ENCODE data around the gene KIAA1958. TPM values are rescaled to one million over a fixed set of nuclear protein-coding genes. Genes with fewer than 3 reads are reported as not detected.

The KIAA1958 gene
- total RNA-seq, 3 donors from 2014 or later: 2.9 to 16.5 (median 11.8) TPM

DNA sequence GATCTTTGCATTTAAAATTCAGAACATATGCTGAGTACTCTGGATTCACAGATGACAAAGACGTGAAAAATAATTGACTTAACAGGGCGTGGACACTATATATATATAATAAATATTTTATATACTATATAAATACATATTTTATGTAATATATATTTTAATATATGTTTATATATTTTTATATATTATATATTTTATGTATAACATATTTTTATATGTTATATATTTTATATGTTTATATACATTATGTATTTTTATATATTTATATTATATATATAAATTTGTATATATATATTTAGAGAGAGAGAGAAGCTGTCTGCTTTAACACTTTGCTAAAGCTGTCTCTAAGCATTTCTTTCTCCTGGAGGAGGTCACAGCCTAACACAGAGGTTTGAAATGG, 118.2 kb downstream of the KIAA1958 start:
- H3K36me3 ChIP-seq: no peaks in the 10 kb centered on the region
- no peak for DNase-seq (ENCODE audit: low spot score in 2 of 2)
- H3K4me1 ChIP-seq: no peaks in the 10 kb centered on the region
- H3K4me3 ChIP-seq: no peak overlapping the region
- H3K9me3 ChIP-seq: no peaks in the 10 kb centered on the region
- H3K27me3 ChIP-seq: no peaks in the 10 kb centered on the region
- intact Hi-C loops (cut with DNase I; ENCODE audit: low total_unique reads): no loop called here
- H3K27ac ChIP-seq: no peak overlapping the region
- TF ChIP-seq POLR2A (IDR thresholded peaks at IDR 0.05) (no peak), POLR2AphosphoS5 (IDR thresholded peaks at IDR 0.05) (no peak), CTCF (IDR thresholded peaks at IDR 0.05) (no peak)

DNA sequence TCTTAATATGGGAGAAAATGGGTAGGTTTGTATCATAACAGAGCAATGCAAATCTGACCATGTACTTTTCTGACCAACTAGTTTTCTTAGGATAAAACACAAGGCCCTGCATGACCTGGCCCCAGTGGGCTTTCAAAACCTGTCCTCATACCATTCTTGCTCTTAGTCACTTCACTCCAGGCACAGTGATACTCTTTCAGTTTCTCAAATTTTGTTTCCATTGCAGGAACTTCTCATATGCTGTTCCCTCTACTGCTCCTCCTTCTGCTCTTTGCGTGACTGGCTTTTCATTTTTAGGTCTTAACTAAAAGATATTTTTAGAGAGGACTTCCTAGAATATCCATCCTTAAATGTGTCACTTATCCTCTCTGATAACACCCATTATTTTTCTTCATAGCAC, 118.9 kb downstream of the KIAA1958 start:
- H3K9me3 ChIP-seq: no peaks in the 10 kb centered on the region
- H3K27me3 ChIP-seq: no peaks in the 10 kb centered on the region
- H3K4me1 ChIP-seq: no peaks in the 10 kb centered on the region
- no peak overlapping the region for H3K27ac ChIP-seq
- intact Hi-C loops (cut with DNase I; ENCODE audit: low total_unique reads): no loop called here
- H3K4me3 ChIP-seq: no peak overlapping the region
- no peaks in the 10 kb centered on the region for H3K36me3 ChIP-seq
- no peak for DNase-seq (ENCODE audit: low spot score in 2 of 2)
- TF ChIP-seq POLR2AphosphoS5 (IDR thresholded peaks at IDR 0.05) (no peak), POLR2A (IDR thresholded peaks at IDR 0.05) (no peak), CTCF (IDR thresholded peaks at IDR 0.05) (no peak)

- DNase-seq (ENCODE audit: low spot score in 2 of 2): no peak
- no peaks in the 10 kb centered on the region for H3K4me1 ChIP-seq
- H3K27ac ChIP-seq: no peak overlapping the region
- no peaks in the 10 kb centered on the region for H3K27me3 ChIP-seq
- H3K9me3 ChIP-seq: no peaks in the 10 kb centered on the region
- no peaks in the 10 kb centered on the region for H3K36me3 ChIP-seq
- no peak for TF ChIP-seq POLR2A (IDR thresholded peaks at IDR 0.05)
- no peak for TF ChIP-seq POLR2AphosphoS5 (IDR thresholded peaks at IDR 0.05)
- no peak for TF ChIP-seq CTCF (IDR thresholded peaks at IDR 0.05)
- H3K4me3 ChIP-seq: no peak overlapping the region
- intact Hi-C loops (cut with DNase I; ENCODE audit: low total_unique reads): no loop called here
Measured at GRCh38 chr9:112605963-112606699, 119.5 kb downstream of the KIAA1958 start.

GRCh38 chr9:112608851-112609250, 122.2 kb downstream of the KIAA1958 start:
- Histone ChIP-seq H3K4me1 (no peaks in the 10 kb centered on the region), H3K36me3 (no peaks in the 10 kb centered on the region), H3K4me3 (no peak overlapping the region), H3K27me3 (no peaks in the 10 kb centered on the region), H3K9me3 (no peaks in the 10 kb centered on the region), H3K27ac (no peak overlapping the region)
- TF ChIP-seq POLR2AphosphoS5 (IDR thresholded peaks at IDR 0.05) (no peak), CTCF (IDR thresholded peaks at IDR 0.05) (no peak), POLR2A (IDR thresholded peaks at IDR 0.05) (no peak)
- DNase-seq (ENCODE audit: low spot score in 2 of 2): no peak
- intact Hi-C loops (cut with DNase I; ENCODE audit: low total_unique reads): no loop called here

- H3K4me3 ChIP-seq: no peak overlapping the region
- no peaks in the 10 kb centered on the region for H3K36me3 ChIP-seq
- no peak for TF ChIP-seq POLR2A (IDR thresholded peaks at IDR 0.05)
- no peak for TF ChIP-seq CTCF (IDR thresholded peaks at IDR 0.05)
- no peak for TF ChIP-seq POLR2AphosphoS5 (IDR thresholded peaks at IDR 0.05)
- no peak overlapping the region for H3K27ac ChIP-seq
- H3K9me3 ChIP-seq: no peaks in the 10 kb centered on the region
- DNase-seq (ENCODE audit: low spot score in 2 of 2): no peak
- H3K4me1 ChIP-seq: no peaks in the 10 kb centered on the region
- H3K27me3 ChIP-seq: no peaks in the 10 kb centered on the region
- intact Hi-C loops (cut with DNase I; ENCODE audit: low total_unique reads): no loop called here
Measured at GRCh38 chr9:112615584-112616266, 129.1 kb downstream of the KIAA1958 start.

All from breast epithelium (tissue), 4 donors.